Stomach (tissue), 4 donors: ENCODE measurements around the gene ATP11A.

ENCODE experiments used
- CTCF ChIP-seq, 7 experiments: fragments of 450-650 bp in 4 of 7; fragments of 200-600 bp in 3 of 7; sonication (generic) in 3 of 7; IDR thresholded peaks; one replicate each; pipeline ENCODE4 v1.5.1; 2016 to 2019; ENCODE audit warnings: antibody characterized with exemption in 7 of 7, control low read depth in 2 of 7, mild to moderate bottlenecking in 1 of 7
- POLR2A ChIP-seq, 4 donors: fragments of 450-650 bp; IDR thresholded peaks; one replicate each; pipeline ENCODE4 v1.6.1; 2016; ENCODE audit warnings: antibody characterized with exemption in 4 of 4, control low read depth in 2 of 4, mild to moderate bottlenecking in 1 of 4, moderate library complexity in 1 of 4
- POLR2AphosphoS5 ChIP-seq, 3 donors: sonication (generic); formaldehyde crosslinking; IDR thresholded peaks; one replicate each; pipeline ENCODE4 v1.6.1; 2016; ENCODE audit warnings: antibody characterized with exemption in 3 of 3

- TF ChIP-seq CTCF (IDR thresholded peaks at IDR 0.05) (no peak), POLR2A (IDR thresholded peaks at IDR 0.05) (no peak), POLR2AphosphoS5 (IDR thresholded peaks at IDR 0.05) (no peak)
These were observed 105.4 kb downstream of the ATP11A start for GRCh38 chr13:112795277-112795676.
